GM12878 (cell line): Measurements from ENCODE around the gene FCAMR. TPM values are rescaled to one million over a fixed set of nuclear protein-coding genes. Genes with fewer than 3 reads are reported as not detected.
A peak's percentile ranks its signal among the peaks of the same experiment; 100 is the strongest.

Experiments
- ATAC-seq: fragments of 200-7000 bp; cut with Tn5 transposase; 3 replicates; pipeline ENCODE4 v1.9.1; 2020; ENCODE audit warnings: mild to moderate bottlenecking, moderate library complexity
- BruUV-seq: library from RNA; stranded (reverse); fragments of 400-500 nt; replicated peaks from 2 replicates; lab custom pipeline; 2021; lab: Mats Ljungman, UMichigan
- CTCF ChIA-PET: fragments of 300-600 bp; sonication (Branson Sonifier 250); formaldehyde crosslinking; extraction: SDS; loops from one replicate; lab custom pipeline; 2021; ENCODE audit warnings: inconsistent platforms; lab: Yijun Ruan, JAX
- POLR2A ChIA-PET: fragments of 350-600 bp; formaldehyde crosslinking; extraction: SDS; loops from one replicate; lab custom pipeline; 2021; ENCODE audit warnings: inconsistent platforms; lab: Charles Lee
- RAD21 ChIA-PET: fragments of 300-600 bp; sonication (Branson Sonifier 250); formaldehyde crosslinking; loops from one replicate; lab custom pipeline; 2023; ENCODE audit warnings: antibody characterized with exemption; ENCODE audit not compliant: unreplicated experiment; lab: Charles Lee
- SMC1A ChIA-PET: fragments of 300-600 bp; sonication (Branson Sonifier 250); formaldehyde crosslinking; loops from one replicate; lab custom pipeline; 2023; ENCODE audit not compliant: unreplicated experiment, uncharacterized antibody; lab: Charles Lee
- DNase-seq: peaks from one replicate; pipeline ENCODE4 v3.0.0-alpha.2; 2011; ENCODE audit warnings: low read depth, low spot score
- FAIRE-seq: peaks from 3 replicates; lab custom pipeline; 2011; peaks lifted over from hg19 to GRCh38; lab: Jason Lieb, UNC
- H2AFZ ChIP-seq: 2 replicates; pipeline ENCODE4 v1.6.0; 2011; ENCODE audit warnings: low read depth, low read length, control low read depth; ENCODE audit not compliant: control insufficient read depth
- H3K27ac ChIP-seq: 2 replicates; pipeline ENCODE4 v1.5.1; 2011; ENCODE audit warnings: control low read depth; ENCODE audit not compliant: control insufficient read depth, insufficient read depth
- H3K27me3 ChIP-seq, 2 experiments: replicated peaks in 1 of 2; 2 replicates each; pipeline versions ENCODE4 v1.6.0 to v1.6.1; 2011; ENCODE audit warnings: low read length in 1 of 2; ENCODE audit not compliant: control insufficient read depth in 2 of 2, insufficient read depth in 2 of 2
- H3K36me3 ChIP-seq, 2 experiments: 2 replicates each; pipeline ENCODE4 v1.5.1; 2011; ENCODE audit warnings: low read length in 1 of 2; ENCODE audit not compliant: control insufficient read depth in 2 of 2, insufficient read depth in 2 of 2
- H3K4me1 ChIP-seq: 2 replicates; pipeline ENCODE4 v1.6.1; 2011; ENCODE audit warnings: mild to moderate bottlenecking, low read length, moderate library complexity, mixed read lengths; ENCODE audit not compliant: control insufficient read depth, insufficient read depth
- H3K4me2 ChIP-seq: 2 replicates; pipeline ENCODE4 v1.6.0; 2011; ENCODE audit warnings: control low read depth; ENCODE audit not compliant: control insufficient read depth, insufficient read depth
- H3K4me3 ChIP-seq: fragments of 200-600 bp; sonication (generic); 2 replicates; pipeline ENCODE4 v1.5.1; 2016
- H3K79me2 ChIP-seq: 2 replicates; pipeline ENCODE4 v1.6.0; 2011; ENCODE audit warnings: low read length; ENCODE audit not compliant: control insufficient read depth, insufficient read depth
- H3K9ac ChIP-seq: 2 replicates; pipeline ENCODE4 v1.8.0; 2011; ENCODE audit warnings: low read length, control low read depth, mixed read lengths; ENCODE audit not compliant: control insufficient read depth, insufficient read depth
- H3K9me3 ChIP-seq: replicated peaks from 3 replicates; pipeline ENCODE4 v1.5.1; 2011; ENCODE audit warnings: mild to moderate bottlenecking, low read length; ENCODE audit not compliant: control insufficient read depth, insufficient read depth
- H4K20me1 ChIP-seq: 2 replicates; pipeline ENCODE4 v1.6.0; 2011; ENCODE audit not compliant: control insufficient read depth, insufficient read depth
- ASH2L ChIP-seq: fragments of 300-600, 200-600 bp; sonication (generic); IDR thresholded peaks from 2 replicates; pipeline ENCODE4 v1.6.1; 2017; ENCODE audit warnings: low read depth, mild to moderate bottlenecking, borderline replicate concordance
- BMI1 ChIP-seq: fragments of 450-650 bp; IDR thresholded peaks from 2 replicates; pipeline ENCODE4 v1.6.1; 2016; ENCODE audit warnings: mild to moderate bottlenecking, moderate library complexity, borderline replicate concordance
- CBFB ChIP-seq: IDR thresholded peaks from 2 replicates; pipeline ENCODE4 v1.6.1; 2016; ENCODE audit warnings: antibody characterized with exemption, low read depth
- HDAC2 ChIP-seq: fragments of 200-600 bp; sonication (generic); IDR thresholded peaks from 2 replicates; pipeline ENCODE4 v1.6.1; 2017
- IRF4 ChIP-seq: IDR thresholded peaks from 2 replicates; pipeline ENCODE4 v1.6.1; 2011; ENCODE audit warnings: low read depth, low read length
- MLLT1 ChIP-seq: fragments of 450-650 bp; IDR thresholded peaks from 2 replicates; pipeline ENCODE4 v1.6.1; 2016; ENCODE audit warnings: mild to moderate bottlenecking
- NR2F1 ChIP-seq: fragments of 450-650 bp; conservative IDR thresholded peaks from 2 replicates; pipeline ENCODE4 v1.6.1; 2017; ENCODE audit warnings: mild to moderate bottlenecking
- PAX8 ChIP-seq: fragments of 450-650 bp; IDR thresholded peaks from 2 replicates; pipeline ENCODE4 v1.6.1; 2017; ENCODE audit warnings: mild to moderate bottlenecking, moderate library complexity
- PML ChIP-seq: IDR thresholded peaks from 2 replicates; pipeline ENCODE4 v1.6.1; 2012; ENCODE audit warnings: low read length, inconsistent platforms
- SMC3 ChIP-seq: IDR thresholded peaks from 2 replicates; pipeline ENCODE4 v1.6.1; 2011; ENCODE audit warnings: low read length, improper control_type of control experiment, borderline replicate concordance
- SREBF1 ChIP-seq: IDR thresholded peaks from 2 replicates; pipeline ENCODE4 v1.6.1; 2012; ENCODE audit warnings: mild to moderate bottlenecking, low read length
- WRNIP1 ChIP-seq: IDR thresholded peaks from 2 replicates; pipeline ENCODE4 v1.6.1; 2011; ENCODE audit warnings: low read depth, low read length, improper control_type of control experiment, borderline replicate concordance
- ZNF622 ChIP-seq: fragments of 450-650 bp; IDR thresholded peaks from 2 replicates; pipeline ENCODE4 v1.6.1; 2017; ENCODE audit warnings: mild to moderate bottlenecking, inconsistent platforms
- WGBS: methylation state at CpG from one replicate; pipeline ENCODE4 v1.1.6; 2016; ENCODE audit warnings: low lambda C conversion rate; ENCODE audit not compliant: insufficient replicate concordance, insufficient coverage; ENCODE audit errors: missing lambda C conversion rate; 5-methylcytosine and 5-hydroxymethylcytosine counted together
- in situ Hi-C: fragments of 300-500 bp; cut with MboI; formaldehyde crosslinking; loops from 9 replicates; pipeline ENCODE4 v1.14.3; 2018; ENCODE audit warnings: mixed read lengths
- intact Hi-C: fragments of 100-400 bp; cut with micrococcal nuclease; formaldehyde crosslinking; loops from one replicate; pipeline ENCODE4 v1.14.2; 2022; ENCODE audit not compliant: unreplicated experiment
- polyA plus RNA-seq, 11 experiments: library from polyadenylated mRNA; depleted of rRNA in 4 of 11; unstranded in 6 of 11; stranded (reverse) in 5 of 11; fragments of >200 nt; fragmentation: Nextera tagmentation in 4 of 11; fragmentation: Illumina TruSeq in 1 of 11; extraction: Ambion mirVana in 4 of 11; extraction: Trizol in 1 of 11; gene quantifications; 1 replicate in 1 of 11; 2 replicates in 10 of 11; pipeline versions ENCODE4 v1.2.1 to v1.2.3, GENCODE V29; 2011 to 2016; ENCODE audit warnings: inconsistent platforms in 2 of 11, missing spikeins in 2 of 11, low read depth in 1 of 11
- total RNA-seq, 4 experiments: library from RNA; depleted of rRNA in 3 of 4; stranded (reverse); fragments of >200 nt in 3 of 4; fragmentation: Illumina TruSeq in 1 of 4; extraction: Trizol in 1 of 4; gene quantifications; 2 replicates each; pipeline versions ENCODE4 v1.2.1 to v1.2.3, GENCODE V29; 2013 to 2021
- TF ChIP-seq, protein P1 (sequence below): IDR thresholded peaks from 2 replicates; pipeline ENCODE4 v1.6.1; 2011; ENCODE audit warnings: borderline replicate concordance, low read depth, mild to moderate bottlenecking, moderate library complexity, low read length; ENCODE audit not compliant: insufficient read depth, poor library complexity, severe bottlenecking

The FCAMR gene
- total and polyA plus RNA-seq, 10 of the 15 experiments (the other 5 are each of a cell fraction or from before 2014, with no cell fraction given) = 0.04 to 0.15 (median 0.06) TPM; not detected in 3

- TF ChIP-seq, protein P1, sequence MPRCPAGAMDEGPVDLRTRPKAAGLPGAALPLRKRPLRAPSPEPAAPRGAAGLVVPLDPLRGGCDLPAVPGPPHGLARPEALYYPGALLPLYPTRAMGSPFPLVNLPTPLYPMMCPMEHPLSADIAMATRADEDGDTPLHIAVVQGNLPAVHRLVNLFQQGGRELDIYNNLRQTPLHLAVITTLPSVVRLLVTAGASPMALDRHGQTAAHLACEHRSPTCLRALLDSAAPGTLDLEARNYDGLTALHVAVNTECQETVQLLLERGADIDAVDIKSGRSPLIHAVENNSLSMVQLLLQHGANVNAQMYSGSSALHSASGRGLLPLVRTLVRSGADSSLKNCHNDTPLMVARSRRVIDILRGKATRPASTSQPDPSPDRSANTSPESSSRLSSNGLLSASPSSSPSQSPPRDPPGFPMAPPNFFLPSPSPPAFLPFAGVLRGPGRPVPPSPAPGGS = peak; percentile 91
- peak; percentile 24; the same call in 1 of the 2 replicates for TF ChIP-seq WRNIP1
These were observed 46.2 kb downstream of the FCAMR start (continued) for GRCh38 chr1:206923961-206924557.

GRCh38 chr1:206923009-206923960 lies 47.0 kb downstream of the FCAMR start:
- ChIA-PET RAD21 (interaction anchor here (1.3 to 12.9 kb wide), 5 partner anchors 8 to 289 kb away, joined by 6 to 371 read pairs (median 29); partner anchors contain the start of genes DYRK3 and IL19), SMC1A (interaction anchor here (0.6 to 12.6 kb wide), 6 partner anchors 8 to 201 kb away, joined by 3 to 431 read pairs (median 16); partner anchors contain the start of genes IL10 and IL19), POLR2A (interaction anchor here (1.1 to 12.2 kb wide), 4 partner anchors 8 to 34 kb away, joined by 3 to 222 read pairs (median 10); no protein-coding TSS in a partner anchor), CTCF (interaction anchor here (1.3 to 12.9 kb wide), 6 partner anchors 8 to 154 kb away, joined by 3 to 643 read pairs (median 16); partner anchors contain the start of gene FCAMR)
- Histone ChIP-seq H3K4me3 (peak overlapping the region; percentile 86), H4K20me1 (no peaks in the 10 kb centered on the region), H3K4me1 (peaks cover 44% of the 10 kb centered on the region), H3K9ac (peak overlapping the region; percentile 94), H3K79me2 (peaks cover 61% of the 10 kb centered on the region), H3K4me2 (peak overlapping the region; percentile 95), H2AFZ (no peak overlapping the region), H3K9me3 (no peaks in the 10 kb centered on the region), H3K36me3 (no peaks in the 10 kb centered on the region), H3K27ac (peak overlapping the region; percentile 99), H3K27me3 (no peaks in the 10 kb centered on the region)
- ATAC-seq (peak; percentile 54), FAIRE-seq (no peak), DNase-seq (peak; percentile 81)
- intact Hi-C loops (loop anchor here (5.0 kb wide), 2 partner anchors 206 to 241 kb away; partner anchors contain the start of gene MAPKAPK2), in situ Hi-C loops (loop anchor here (10.0 kb wide), 1 partner anchor 412 kb away; no protein-coding TSS in a partner anchor)
- BruUV-seq = TSS peak; percentile 97
- 17% methylated on average over 12 of the region's 12 CpGs for WGBS
- TF ChIP-seq PML (no peak), SMC3 (0 out of 2 replicates have a peak, but pooled peaks have one; percentile 16), ZNF622 (no peak), BMI1 (no peak; the same call in 1 of the 2 replicates), MLLT1 (peak; percentile 85), SREBF1 (no peak), CBFB (peak; percentile 76; the same call in 1 of the 2 replicates), ASH2L (no peak), NR2F1 (peak; percentile 67), IRF4 (peak; percentile 39; the same call in 1 of the 2 replicates), PAX8 (no peak), HDAC2 (no peak)
